GM21786 (cell line): ENCODE measurements around the gene KRT71.

Experiments used
- ATAC-seq: cut with Tn5 transposase; IDR thresholded peaks from one replicate; pipeline ENCODE4 v1.9.1; 2021; ENCODE audit not compliant: unreplicated experiment

The KRT71 gene

GRCh38 chr12:52499806-52500560, 53.0 kb downstream of the KRT71 start:
- ATAC-seq: no peak

DNA sequence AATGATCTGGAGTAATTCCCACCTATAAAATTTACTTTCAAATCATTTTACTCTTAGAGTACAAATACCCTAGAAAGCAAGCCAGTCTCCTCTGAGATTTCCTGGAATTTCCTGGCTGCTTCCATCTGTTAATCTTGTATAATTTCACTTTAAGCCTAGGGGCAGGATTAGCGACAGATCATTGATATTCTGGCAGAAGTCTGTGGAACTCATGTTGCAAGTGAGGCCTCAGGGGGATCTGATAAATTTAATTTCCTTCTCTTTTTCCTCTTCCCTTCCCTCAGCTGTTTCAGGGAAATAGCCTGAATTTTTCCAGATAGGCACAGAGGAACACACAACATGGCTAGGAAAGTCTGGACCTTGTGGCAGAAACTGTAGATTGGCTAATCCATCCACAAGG, 54.0 kb downstream of the KRT71 start:
- ATAC-seq: no peak

- no peak for ATAC-seq
These were observed 55.0 kb downstream of the KRT71 start for GRCh38 chr12:52497975-52498374.

GRCh38 chr12:52496590-52497071, 56.3 kb downstream of the KRT71 start:
- no peak for ATAC-seq

DNA sequence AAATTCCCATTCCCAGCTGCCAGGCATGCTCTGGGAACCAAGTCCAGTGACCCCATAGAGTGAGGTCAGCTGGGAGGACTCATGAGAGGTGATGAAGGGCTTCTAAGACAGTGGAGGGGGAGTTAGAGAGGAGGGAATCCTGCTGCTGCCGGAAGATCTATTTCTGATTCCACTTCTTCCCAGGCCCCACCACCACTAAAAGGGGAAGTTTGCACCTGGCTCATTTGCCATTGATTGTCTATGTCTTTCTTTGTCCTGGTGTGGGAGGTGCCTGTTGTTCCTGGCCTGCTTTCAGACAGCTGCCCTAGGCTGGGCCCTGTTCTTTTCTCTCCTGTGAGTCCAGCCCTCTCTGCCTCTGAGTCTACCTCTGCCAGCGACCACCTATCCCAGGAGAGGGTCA, 56.9 kb downstream of the KRT71 start:
- no peak for ATAC-seq

- ATAC-seq: no peak
These were observed 57.6 kb downstream of the KRT71 start for GRCh38 chr12:52495389-52495788.

DNA sequence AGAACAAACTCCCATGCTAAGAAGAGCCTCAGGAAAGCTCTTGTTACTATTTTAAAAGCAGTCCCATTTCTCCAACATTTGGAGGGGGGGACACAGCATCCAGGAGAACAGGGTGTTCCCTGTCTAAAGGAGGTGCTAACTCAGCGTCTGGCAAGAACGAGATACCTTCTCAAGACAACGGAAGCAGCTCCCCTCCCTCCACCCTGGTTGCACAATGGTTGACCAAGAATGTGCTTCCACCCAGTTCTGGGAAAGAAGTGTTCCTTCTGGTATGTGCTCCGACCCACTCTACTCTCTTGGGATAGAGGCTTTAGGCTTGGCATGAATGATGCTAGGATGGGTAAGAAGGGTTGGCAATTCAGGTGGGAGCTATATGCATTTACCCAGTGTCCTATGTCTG, 58.4 kb downstream of the KRT71 start:
- ATAC-seq: no peak

DNA sequence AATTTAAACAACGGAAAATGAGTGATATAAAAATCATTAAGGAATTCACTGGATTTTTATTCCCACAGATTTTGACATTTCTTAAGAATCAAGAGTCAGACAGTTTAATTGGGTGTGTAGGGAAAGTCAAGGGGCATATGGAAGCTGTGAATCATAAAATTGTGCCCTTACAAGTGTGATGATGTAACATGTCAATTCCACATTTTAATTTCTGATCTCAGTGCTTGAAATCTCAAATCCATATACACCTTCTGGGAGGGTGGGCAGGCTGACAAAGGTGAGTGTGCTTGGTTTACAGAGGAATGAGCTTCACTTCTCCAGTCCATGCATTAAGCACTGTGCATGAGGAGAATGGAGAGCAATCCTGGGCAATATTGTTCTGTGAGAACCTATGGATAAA, 58.8 kb downstream of the KRT71 start:
- no peak for ATAC-seq
